Heart right ventricle (tissue), 16 donors: ENCODE data around the gene MID1. TPM values are rescaled to one million over a fixed set of nuclear protein-coding genes. Genes with fewer than 3 reads are reported as not detected.
A peak's percentile ranks its signal among the peaks of the same experiment; 100 is the strongest.

Experiments used
- ATAC-seq, 8 donors: fragments of 200-7000 bp; cut with Tn5 transposase; one replicate each; pipeline ENCODE4 v1.9.1; 2020; ENCODE audit warnings: mild to moderate bottlenecking in 8 of 8, moderate library complexity in 8 of 8, moderate number of reproducible peaks in 1 of 8
- DNase-seq, 2 donors: peaks; one replicate each; pipeline ENCODE4 v3.0.0-alpha.2; 2020
- H3K27ac ChIP-seq, 10 donors: fragments of 200-600 bp; sonication (generic) in 2 of 10; one replicate each; pipeline versions ENCODE4 v1.5.0 to v1.8.0; 2020 to 2022; ENCODE audit warnings: mild to moderate bottlenecking in 3 of 10
- H3K27me3 ChIP-seq, 7 donors: fragments of 200-600 bp; one replicate each; pipeline ENCODE4 v1.8.0; 2021 to 2022; ENCODE audit warnings: mild to moderate bottlenecking in 2 of 7
- H3K36me3 ChIP-seq, 9 donors: fragments of 200-600 bp; sonication (generic) in 1 of 9; one replicate each; pipeline versions ENCODE4 v1.5.0 to v1.8.0; 2020 to 2022; ENCODE audit warnings: mild to moderate bottlenecking in 2 of 9
- H3K4me1 ChIP-seq, 9 donors: fragments of 200-600 bp; sonication (generic) in 1 of 9; one replicate each; pipeline versions ENCODE4 v1.5.0 to v1.8.0; 2020 to 2022; ENCODE audit warnings: mild to moderate bottlenecking in 4 of 9
- H3K4me3 ChIP-seq, 10 donors: fragments of 200-600 bp; sonication (generic) in 2 of 10; one replicate each; pipeline versions ENCODE4 v1.5.0 to v1.8.0; 2020 to 2022; ENCODE audit warnings: mild to moderate bottlenecking in 7 of 10, moderate library complexity in 2 of 10
- H3K9me3 ChIP-seq, 11 donors: fragments of 200-600 bp in 10 of 11; sonication (generic) in 2 of 11; one replicate each; pipeline versions ENCODE4 v1.5.0 to v1.8.0; 2013 to 2022; ENCODE audit warnings: mild to moderate bottlenecking in 2 of 11, control low read depth in 1 of 11, moderate library complexity in 1 of 11
- CTCF ChIP-seq, 9 donors: fragments of 200-600 bp; sonication (generic) in 2 of 9; IDR thresholded peaks; one replicate each; pipeline versions ENCODE4 v1.5.0 to v1.8.0; 2021 to 2022; ENCODE audit warnings: antibody characterized with exemption in 9 of 9, mild to moderate bottlenecking in 5 of 9, moderate library complexity in 1 of 9
- WGBS, 2 donors: extraction: QIAGEN DNeasy Blood & Tissue Kit; methylation state at CpG; one replicate each; pipeline ENCODE4 v1.1.7; 2013; ENCODE audit warnings: inconsistent platforms in 1 of 2; 5-methylcytosine and 5-hydroxymethylcytosine counted together
- intact Hi-C, 10 donors: fragments of 100-400 bp; cut with DNase I; formaldehyde crosslinking; loops; one replicate each; pipeline versions ENCODE4 v1.11.1 to v1.14.2; 2022
- polyA plus RNA-seq, 2 donors: library from polyadenylated mRNA; stranded (reverse); fragments of 200-250 nt; gene quantifications; one replicate each; pipeline ENCODE4 v1.2.3, GENCODE V29; 2013
- total RNA-seq, 10 donors: library from RNA; stranded (reverse); fragmentation: NEBNext Ultra II Directional in 3 of 10; extraction: Animal tissue kit (Norgen Biotek cat#: 25700) in 3 of 10; gene quantifications; one replicate each; pipeline versions ENCODE4 v1.2.1 to v1.2.4, GENCODE V29; 2021 to 2023
- donor health status: Arrhythmogenic right ventricular cardiomyopathy.
- donor health status: ischemic (EF 13 %, LVEDD 7.1; RV severe dilation, severe dysfunction).
- donor health status: healthy with polysubstance abuse.
- donor health status: DM: no; HTN: yes; CAD: no.
- donor health status: DM: no; HTN: no; CAD: no.
- donor health status: ischemic (EF 25% LVEDD 6.9; RV normal size, moderate dysfunction).
- donor health status: ischemic (EF 25% LVEDD 5.7; RV mildly dilated, moderate dysfunction).
- donor health status: healthy.
- donor health status: DM: yes; HTN: yes; CAD: no.
- donor health status: Ischemic cardiomyopathy.
- donor health status: ischemic (EF 35%, LVEDD 5.7; RV mildly dilated, moderate dysfunction).
- donor health status: nonischemic (EF 11% LVEDD 7.7; RV severe dilation, severe dysfunction).
- donor health status: DM: yes; HTN: yes; CAD: no.
- donor health status: PGD.
- donor health status: ischemic (EF 29% LVEDD 5.4; RV normal size, mild dysfunction).
- donor health status: nonischemic (EF 23%, LVEDD 6.1; RV moderate dilation, normal function).

Gene MID1
- total and polyA plus RNA-seq, 12 donors: 1.4 to 22.6 (median 7.2) TPM

DNA sequence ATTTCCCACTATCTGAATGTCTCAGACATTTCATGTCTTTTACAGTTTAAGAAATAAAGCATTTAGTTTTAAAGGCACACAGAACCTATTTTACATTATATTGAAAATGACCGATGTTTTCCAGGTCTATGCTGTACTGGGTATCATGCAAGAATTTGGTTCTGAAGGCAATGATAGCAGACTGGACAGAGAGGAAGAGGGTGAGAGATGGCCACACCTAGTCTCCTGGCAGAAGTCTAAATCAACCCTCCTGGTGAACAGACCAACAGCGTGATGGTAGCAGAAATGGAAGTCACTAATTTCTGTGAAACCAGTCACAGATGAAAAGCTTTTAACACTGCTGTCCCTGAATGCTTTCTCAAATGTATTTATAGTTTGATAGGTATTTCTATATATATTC, 41.9 kb downstream of the MID1 start:
- Histone ChIP-seq H3K4me1 (peaks cover 0 to 31% (median 5%) of the 10 kb centered on the region in 9 donors), H3K36me3 (no peaks in the 10 kb centered on the region), H3K4me3 (no peak overlapping the region), H3K27ac (peak overlapping the region in 4 of 10 donors; percentile 18 to 82 (median 34)), H3K27me3 (no peaks in the 10 kb centered on the region), H3K9me3 (peaks cover 0 to 15% (median 0%) of the 10 kb centered on the region in 11 donors)
- WGBS, 2 donors: 55 to 71% methylated on average over 2 of the region's 2 CpGs
- no peak for TF ChIP-seq CTCF (IDR thresholded peaks at IDR 0.05)
- DNase-seq (no peak), ATAC-seq (no peak)
- intact Hi-C loops: loop anchor here in 2 of 10 donors (5.0 to 10.0 kb wide), 2 partner anchors 91 to 94 kb away; no protein-coding TSS in a partner anchor

DNA sequence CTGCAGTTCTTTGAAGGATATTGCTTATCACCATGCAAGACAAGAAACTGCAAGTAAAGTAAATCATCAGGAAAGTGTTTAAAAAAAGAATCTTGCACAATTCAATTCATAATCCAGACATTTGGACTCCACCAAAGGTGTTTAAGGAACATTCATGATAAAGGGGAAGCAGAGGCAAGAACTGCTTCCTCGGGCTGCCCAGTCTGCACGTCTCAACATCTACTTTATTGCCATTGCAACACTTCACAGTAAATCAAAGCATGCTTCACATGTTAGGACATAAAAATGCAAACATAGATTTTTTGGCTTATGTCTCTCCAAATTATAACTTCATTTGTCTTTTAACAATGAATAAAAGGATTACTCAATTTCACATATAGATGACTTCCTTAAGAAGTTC, 42.5 kb downstream of the MID1 start:
- intact Hi-C loops: loop anchor here in 2 of 10 donors (5.0 to 10.0 kb wide), 2 partner anchors 91 to 93 kb away; no protein-coding TSS in a partner anchor
- Histone ChIP-seq H3K27me3 (no peaks in the 10 kb centered on the region), H3K4me3 (no peak overlapping the region), H3K27ac (peak overlapping the region in 4 of 10 donors; percentile 50 to 82 (median 73)), H3K4me1 (peaks cover 0 to 31% (median 5%) of the 10 kb centered on the region in 9 donors), H3K36me3 (no peaks in the 10 kb centered on the region), H3K9me3 (peaks cover 0 to 9% (median 0%) of the 10 kb centered on the region in 11 donors)
- 21 to 70% methylated on average over 2 of the region's 2 CpGs for WGBS, 2 donors
- no peak for ATAC-seq
- no peak for TF ChIP-seq CTCF (IDR thresholded peaks at IDR 0.05)
- no peak for DNase-seq

- H3K4me1 ChIP-seq: peaks cover 0 to 31% (median 5%) of the 10 kb centered on the region in 9 donors
- H3K27ac ChIP-seq: peak overlapping the region in 9 of 10 donors; percentile 10 to 82 (median 43)
- peak overlapping the region in 7 of 10 donors; percentile 1 to 49 (median 40) for H3K4me3 ChIP-seq
- ATAC-seq (peak; percentile 51 to 87 (median 81)), DNase-seq (peak; percentile 11 to 65)
- H3K27me3 ChIP-seq: no peaks in the 10 kb centered on the region
- no peaks in the 10 kb centered on the region for H3K36me3 ChIP-seq
- 56% methylated on average over 14 to 16 of the region's 16 CpGs for WGBS, 2 donors
- peaks cover 0 to 8% (median 0%) of the 10 kb centered on the region in 11 donors for H3K9me3 ChIP-seq
- no peak for TF ChIP-seq CTCF (IDR thresholded peaks at IDR 0.05)
- intact Hi-C loops: loop anchor here in 2 of 10 donors (5.0 to 10.0 kb wide), 2 partner anchors 90 to 92 kb away; no protein-coding TSS in a partner anchor
Observed at GRCh38 chrX:10576777-10577447, 43.5 kb downstream of the MID1 start.

GRCh38 chrX:10576186-10576585, 44.2 kb downstream of the MID1 start:
- no peaks in the 10 kb centered on the region for H3K36me3 ChIP-seq
- peak overlapping the region in 7 of 10 donors; percentile 1 to 49 (median 40) for H3K4me3 ChIP-seq
- ATAC-seq (no peak), DNase-seq (no peak)
- WGBS, 2 donors: 62 to 75% methylated on average over 4 of the region's 4 CpGs
- peaks cover 0 to 8% (median 0%) of the 10 kb centered on the region in 11 donors for H3K9me3 ChIP-seq
- intact Hi-C loops: loop anchor here in 2 of 10 donors (5.0 to 10.0 kb wide), 2 partner anchors 89 to 91 kb away; no protein-coding TSS in a partner anchor
- no peaks in the 10 kb centered on the region for H3K27me3 ChIP-seq
- H3K4me1 ChIP-seq: peaks cover 0 to 31% (median 5%) of the 10 kb centered on the region in 9 donors
- H3K27ac ChIP-seq: peak overlapping the region in 8 of 10 donors; percentile 10 to 82 (median 55)
- no peak for TF ChIP-seq CTCF (IDR thresholded peaks at IDR 0.05)
